Esophagus mucosa (tissue), 1 donor: ENCODE measurements around the gene SLC9A7. TPM values are rescaled to one million over a fixed set of nuclear protein-coding genes. Genes with fewer than 3 reads are reported as not detected.
A peak's percentile ranks its signal among the peaks of the same experiment; 100 is the strongest.
"Not testable (repeated sequence)": the region's sequence is repeated elsewhere in the genome, so short reads cannot be mapped to it uniquely, and the experiment has no call there.

ENCODE experiments used
- ATAC-seq: fragments of 200-7000 bp; cut with Tn5 transposase; one replicate; pipeline ENCODE4 v1.9.1; 2020
- total RNA-seq: library from RNA; stranded (reverse); gene quantifications from one replicate; pipeline ENCODE4 v1.2.4, GENCODE V29; 2023
- donor health status: DM: yes; HTN: yes; CAD: no.

SLC9A7 gene
- 6.3 TPM for total RNA-seq

GRCh38 chrX:46758956-46759644, at the start of gene SLC9A7:
SLC9A7 (minus strand) TSS chrX:46759118; CDS start chrX:46759029, 89 bp downstream.
- peak; percentile 85 for ATAC-seq

GRCh38 chrX:46805270-46805669, 46.4 kb upstream of the SLC9A7 start:
- peak; percentile 68 for ATAC-seq

GRCh38 chrX:46803140-46803539, 44.2 kb upstream of the SLC9A7 start:
- peak; percentile 73 for ATAC-seq

GRCh38 chrX:46796574-46797191, 37.8 kb upstream of the SLC9A7 start:
- ATAC-seq: peak; percentile 65

- no peak for ATAC-seq
These were observed 34.6 kb upstream of the SLC9A7 start for GRCh38 chrX:46793386-46794143.

GRCh38 chrX:46792810-46793188, 33.9 kb upstream of the SLC9A7 start:
- ATAC-seq: no peak

- peak; percentile 91 for ATAC-seq
These were observed 33.2 kb upstream of the SLC9A7 start for GRCh38 chrX:46791927-46792809.

- no peak for ATAC-seq
These were observed 30.0 kb upstream of the SLC9A7 start for GRCh38 chrX:46788902-46789301.

- ATAC-seq: not testable (repeated sequence)
These were observed 25.5 kb upstream of the SLC9A7 start for GRCh38 chrX:46784437-46784836.

- no peak for ATAC-seq
These were observed 23.1 kb upstream of the SLC9A7 start for GRCh38 chrX:46782034-46782433.

GRCh38 chrX:46777971-46778810, 19.3 kb upstream of the SLC9A7 start:
- ATAC-seq: no peak

GRCh38 chrX:46770817-46771163, 11.9 kb upstream of the SLC9A7 start:
- ATAC-seq: no peak

GRCh38 chrX:46770000-46770816, 11.3 kb upstream of the SLC9A7 start:
- no peak for ATAC-seq

GRCh38 chrX:46762963-46763362, 4.0 kb upstream of the SLC9A7 start:
- ATAC-seq: no peak

- ATAC-seq: no peak
These were observed 692 bp upstream of the SLC9A7 start for GRCh38 chrX:46759645-46759974.

GRCh38 chrX:46758163-46758955, 559 bp downstream of the SLC9A7 start:
- peak; percentile 38 for ATAC-seq

GRCh38 chrX:46757593-46757992, 1.3 kb downstream of the SLC9A7 start:
- no peak for ATAC-seq

- no peak for ATAC-seq
These were observed 1.9 kb downstream of the SLC9A7 start for GRCh38 chrX:46757052-46757451.

- no peak for ATAC-seq
These were observed 3.2 kb downstream of the SLC9A7 start for GRCh38 chrX:46755671-46756070.

GRCh38 chrX:46754586-46755061, 4.3 kb downstream of the SLC9A7 start:
- peak; percentile 9 for ATAC-seq
